ENCODE measurements around the gene OR52A1. TPM values are rescaled to one million over a fixed set of nuclear protein-coding genes. Genes with fewer than 3 reads are reported as not detected.

The OR52A1 gene
- not detected for total RNA-seq
- not detected for polyA plus RNA-seq (ENCODE audit: insufficient read depth, low read depth, low replicate concordance)
- long read RNA-seq, donor 1, result 0 reads
- long read RNA-seq, donor 2, result 0 reads
- long read RNA-seq, donor 3, result 0 reads
- long read RNA-seq, donor 4, result 0 reads
- long read RNA-seq, donor 5, result 0 reads
- long read RNA-seq, donor 6, result 0 reads
- long read RNA-seq, donor 7, result 0 reads
- long read RNA-seq, donor 8, result 0 reads
- long read RNA-seq, donor 9, partial matches to known transcripts, result 0 of 1 reads
- long read RNA-seq, donor 9, other reads (novel, unspliced or antisense), result 0 of 1 reads
- long read RNA-seq, donor 10, result 0 reads

DNA sequence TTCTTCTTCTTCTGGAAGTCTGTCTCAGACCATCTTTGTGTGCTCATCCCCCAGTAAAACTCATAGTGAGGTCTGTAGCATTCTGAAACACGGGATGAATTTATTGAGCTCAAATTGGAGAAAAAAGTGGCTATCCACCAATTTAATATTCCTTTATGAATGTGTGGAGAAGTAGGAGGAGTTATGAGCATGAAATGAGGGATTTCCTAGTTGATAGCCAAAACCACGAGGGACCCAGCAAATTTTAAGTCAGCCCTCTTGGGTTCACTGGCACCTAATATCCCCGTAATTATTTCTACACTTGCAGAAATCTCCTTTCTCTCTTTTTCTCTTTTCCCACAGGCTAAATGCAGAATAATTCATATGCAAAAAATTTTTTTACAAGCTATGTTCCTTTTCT, at the start of gene OR52A1:
Gene OR52A1 (minus strand): TSS at position 101 of the 400 bp plus-strand sequence. CDS start 2,388 bp downstream, outside the sequence.
- Histone ChIP-seq H3K36me3 (ENCODE audit: control insufficient read depth in 2 of 3, insufficient read depth in 3 of 3, low read length in 3 of 3) (no peaks in the 10 kb centered on the region), H3K27ac (ENCODE audit: low read depth in 2 of 2, low read length in 2 of 2) (no peak within 1 kb of the TSS), H3K4me1 (ENCODE audit: control insufficient read depth in 2 of 3, insufficient read depth in 2 of 3, low read depth in 1 of 3, low read length in 3 of 3) (no peaks in the 10 kb centered on the region), H3K4me3 (ENCODE audit: low read length in 3 of 3) (no peak within 1 kb of the TSS), H3K9me3 (ENCODE audit: control insufficient read depth in 2 of 3, insufficient read depth in 1 of 3, low read length in 3 of 3) (no peaks in the 10 kb centered on the region), H3K9ac (ENCODE audit: low read length in 3 of 3) (no peak within 1 kb of the TSS), H3K27me3 (ENCODE audit: control insufficient read depth, insufficient read depth, low read length) (no peaks in the 10 kb centered on the region)
- TF ChIP-seq, protein P1, sequence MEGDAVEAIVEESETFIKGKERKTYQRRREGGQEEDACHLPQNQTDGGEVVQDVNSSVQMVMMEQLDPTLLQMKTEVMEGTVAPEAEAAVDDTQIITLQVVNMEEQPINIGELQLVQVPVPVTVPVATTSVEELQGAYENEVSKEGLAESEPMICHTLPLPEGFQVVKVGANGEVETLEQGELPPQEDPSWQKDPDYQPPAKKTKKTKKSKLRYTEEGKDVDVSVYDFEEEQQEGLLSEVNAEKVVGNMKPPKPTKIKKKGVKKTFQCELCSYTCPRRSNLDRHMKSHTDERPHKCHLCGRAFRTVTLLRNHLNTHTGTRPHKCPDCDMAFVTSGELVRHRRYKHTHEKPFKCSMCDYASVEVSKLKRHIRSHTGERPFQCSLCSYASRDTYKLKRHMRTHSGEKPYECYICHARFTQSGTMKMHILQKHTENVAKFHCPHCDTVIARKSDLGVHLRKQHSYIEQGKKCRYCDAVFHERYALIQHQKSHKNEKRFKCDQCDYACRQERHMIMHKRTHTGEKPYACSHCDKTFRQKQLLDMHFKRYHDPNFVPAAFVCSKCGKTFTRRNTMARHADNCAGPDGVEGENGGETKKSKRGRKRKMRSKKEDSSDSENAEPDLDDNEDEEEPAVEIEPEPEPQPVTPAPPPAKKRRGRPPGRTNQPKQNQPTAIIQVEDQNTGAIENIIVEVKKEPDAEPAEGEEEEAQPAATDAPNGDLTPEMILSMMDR (IDR thresholded peaks at IDR 0.05; ENCODE audit: borderline replicate concordance, extremely low read depth, insufficient read depth), result no peak
- intact Hi-C loops (cut with DNase I), result no loop called here
- FAIRE-seq (no peak), DNase-seq (no peak)

DNA sequence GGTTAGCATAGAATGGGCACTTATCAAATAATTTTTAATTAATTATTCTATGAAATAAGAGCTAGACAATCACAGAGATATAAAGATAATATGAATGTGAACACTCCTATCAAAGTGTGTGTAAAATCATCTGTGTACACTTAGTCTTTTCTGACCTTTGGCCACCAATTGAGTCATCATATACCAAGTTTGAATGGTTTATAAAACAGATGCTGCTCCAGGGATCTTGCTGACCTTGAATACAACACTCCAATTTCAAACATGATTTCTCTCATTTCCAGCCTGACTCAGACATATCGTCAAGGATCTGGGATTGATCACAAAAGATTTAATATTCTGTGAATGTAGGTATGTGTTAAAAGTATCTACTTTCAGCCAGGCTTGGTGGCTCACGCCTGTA, 48.8 kb upstream of the OR52A1 start:
- TF ChIP-seq, protein P1 (IDR thresholded peaks at IDR 0.05; ENCODE audit: borderline replicate concordance, extremely low read depth, insufficient read depth), result no peak
- Histone ChIP-seq H3K9ac (ENCODE audit: low read length in 3 of 3) (no peak overlapping the region), H3K4me1 (ENCODE audit: control insufficient read depth in 2 of 3, insufficient read depth in 2 of 3, low read depth in 1 of 3, low read length in 3 of 3) (no peaks in the 10 kb centered on the region), H3K27ac (ENCODE audit: low read depth in 2 of 2, low read length in 2 of 2) (no peak overlapping the region), H3K27me3 (ENCODE audit: control insufficient read depth, insufficient read depth, low read length) (no peaks in the 10 kb centered on the region), H3K9me3 (ENCODE audit: control insufficient read depth in 2 of 3, insufficient read depth in 1 of 3, low read length in 3 of 3) (no peaks in the 10 kb centered on the region), H3K36me3 (ENCODE audit: control insufficient read depth in 2 of 3, insufficient read depth in 3 of 3, low read length in 3 of 3) (no peaks in the 10 kb centered on the region), H3K4me3 (ENCODE audit: low read length in 3 of 3) (no peak overlapping the region)
- intact Hi-C loops (cut with DNase I), result no loop called here
- no peak for FAIRE-seq
- no peak for DNase-seq

DNA sequence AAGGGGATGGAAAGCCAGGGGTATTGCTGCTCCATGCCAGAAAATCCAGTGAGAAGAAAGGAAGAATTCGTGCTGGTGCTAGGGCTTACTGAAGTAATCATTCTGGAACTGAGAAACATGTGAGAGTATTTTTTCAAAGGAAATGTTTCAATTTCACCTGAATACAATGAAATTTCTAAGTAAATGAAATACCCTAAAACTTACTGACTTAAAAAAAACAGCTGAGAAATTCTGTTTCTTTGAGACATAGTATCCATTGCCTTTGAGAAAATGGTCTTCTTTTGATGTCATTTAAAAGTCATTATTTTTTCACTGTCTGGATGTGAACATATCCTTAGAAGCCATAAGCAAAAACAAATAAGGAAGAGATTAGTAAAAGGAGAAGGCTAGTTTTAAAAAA, 46.0 kb upstream of the OR52A1 start, which contains the start of gene OR51V1:
Gene OR51V1 (minus strand): TSS at position 101 of the 400 bp plus-strand sequence. CDS start 0 bp downstream, at position 101.
- Histone ChIP-seq H3K27me3 (ENCODE audit: control insufficient read depth, insufficient read depth, low read length) (no peaks in the 10 kb centered on the region), H3K4me1 (ENCODE audit: control insufficient read depth in 2 of 3, insufficient read depth in 2 of 3, low read depth in 1 of 3, low read length in 3 of 3) (no peaks in the 10 kb centered on the region), H3K9ac (ENCODE audit: low read length in 3 of 3) (no peak within 1 kb of the TSS), H3K9me3 (ENCODE audit: control insufficient read depth in 2 of 3, insufficient read depth in 1 of 3, low read length in 3 of 3) (no peaks in the 10 kb centered on the region), H3K36me3 (ENCODE audit: control insufficient read depth in 2 of 3, insufficient read depth in 3 of 3, low read length in 3 of 3) (no peaks in the 10 kb centered on the region), H3K27ac (ENCODE audit: low read depth in 2 of 2, low read length in 2 of 2) (no peak within 1 kb of the TSS), H3K4me3 (ENCODE audit: low read length in 3 of 3) (no peak within 1 kb of the TSS)
- intact Hi-C loops (cut with DNase I), result no loop called here
- FAIRE-seq (no peak), DNase-seq (no peak)
- TF ChIP-seq, protein P1 (IDR thresholded peaks at IDR 0.05; ENCODE audit: borderline replicate concordance, extremely low read depth, insufficient read depth), result no peak
